Kidney tubule cell (primary cell): ENCODE results near the gene SUN3.

ENCODE experiments used
- DNase-seq: peaks from one replicate; pipeline ENCODE4 v3.0.0-alpha.2; 2018; ENCODE audit warnings: low spot score

SUN3 gene

DNA sequence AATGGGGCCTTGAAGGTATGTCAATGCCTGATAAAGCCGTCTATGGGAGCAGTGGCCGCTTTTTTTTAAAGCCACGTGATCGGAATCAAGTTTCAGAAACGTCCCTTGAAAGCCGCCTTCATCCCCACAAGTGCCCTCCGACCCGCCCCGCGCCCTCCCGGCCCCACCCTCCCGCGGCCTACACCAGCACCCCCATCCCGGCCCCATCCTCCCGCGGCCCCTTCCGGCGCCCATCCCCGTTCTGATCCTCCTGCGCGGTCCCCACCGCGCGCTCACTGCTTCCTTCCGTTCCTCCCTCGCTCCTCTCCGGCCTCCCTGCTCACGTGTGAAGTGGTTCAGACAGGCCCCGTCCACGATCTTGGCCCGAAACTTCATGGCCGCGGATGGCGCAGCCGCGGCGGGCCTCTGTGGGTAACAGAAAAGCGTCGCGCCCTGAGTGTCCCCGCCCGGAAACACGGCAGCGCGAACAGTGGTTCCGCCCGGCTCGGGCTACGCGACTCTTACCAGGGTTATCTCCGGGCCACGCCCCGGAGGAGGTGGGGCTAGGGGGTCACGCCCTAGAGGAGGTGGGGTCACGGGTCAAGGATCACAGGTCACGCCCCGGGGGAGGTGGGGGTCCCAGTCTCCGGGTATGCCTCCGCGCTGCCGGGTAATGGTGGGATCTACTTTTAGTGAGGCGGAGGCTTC lies 49.6 kb downstream of the SUN3 start, which contains the start of gene HUS1:
HUS1 (minus strand) TSS at position 471 of the 687 bp plus-strand sequence; CDS start at position 375, 96 bp downstream.
- DNase-seq, result peak; percentile 89

GRCh38 chr7:47978790-47979144 lies 50.1 kb downstream of the SUN3 start:
- no peak for DNase-seq

- DNase-seq, result no peak
Measured at GRCh38 chr7:47973739-47974138, 55.2 kb downstream of the SUN3 start.

GRCh38 chr7:47970761-47971160 lies 58.1 kb downstream of the SUN3 start:
- DNase-seq, result no peak

DNA sequence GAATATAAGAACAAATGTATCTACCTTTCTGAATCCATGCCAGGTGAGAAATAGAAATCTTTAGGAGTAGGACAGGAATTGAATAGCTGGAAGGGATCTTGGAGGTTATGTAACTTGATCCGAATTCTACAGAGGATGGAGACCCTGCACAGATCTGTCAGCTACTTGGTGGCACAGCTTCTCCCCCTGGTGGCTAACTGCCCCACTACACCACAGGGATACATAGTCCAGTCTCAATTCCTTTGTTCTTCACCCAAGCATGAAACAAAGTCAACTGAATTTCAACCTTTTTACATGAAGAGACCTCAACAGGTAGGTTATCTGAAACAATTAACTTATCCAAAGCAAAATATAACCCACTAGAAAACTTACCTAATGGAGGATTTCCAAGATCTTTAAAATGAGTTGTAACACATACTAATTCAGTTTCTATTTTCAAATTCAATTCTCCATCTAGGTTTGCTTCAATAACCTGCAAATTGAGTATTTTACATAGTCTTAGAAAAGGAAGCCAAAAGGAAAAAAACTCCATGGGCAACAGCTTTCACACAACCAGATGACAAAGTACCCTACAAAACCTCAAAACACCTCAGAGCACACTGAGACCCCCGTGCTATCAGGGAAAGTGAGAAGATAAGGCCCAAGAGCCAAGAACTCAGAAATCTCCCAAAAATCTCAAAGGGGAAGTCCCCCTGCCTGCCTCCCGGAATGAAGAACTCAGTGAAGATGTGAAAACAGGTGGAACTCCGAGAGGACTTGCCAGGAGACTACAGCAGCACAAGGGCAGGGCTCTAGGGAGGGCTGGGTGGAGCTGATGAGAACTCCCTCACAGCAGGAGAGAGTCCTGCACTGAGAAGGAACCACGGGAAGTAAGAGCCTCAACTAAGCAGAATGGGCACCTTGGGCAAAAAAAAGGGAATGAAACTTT lies 59.8 kb downstream of the SUN3 start:
- DNase-seq, result peak; percentile 63

- DNase-seq, result no peak
Measured at GRCh38 chr7:47967708-47968107, 61.2 kb downstream of the SUN3 start.

- no peak for DNase-seq
Measured at GRCh38 chr7:47967123-47967522, 61.8 kb downstream of the SUN3 start.

- DNase-seq, result no peak
Measured at GRCh38 chr7:47965456-47965855, 63.5 kb downstream of the SUN3 start.

DNA sequence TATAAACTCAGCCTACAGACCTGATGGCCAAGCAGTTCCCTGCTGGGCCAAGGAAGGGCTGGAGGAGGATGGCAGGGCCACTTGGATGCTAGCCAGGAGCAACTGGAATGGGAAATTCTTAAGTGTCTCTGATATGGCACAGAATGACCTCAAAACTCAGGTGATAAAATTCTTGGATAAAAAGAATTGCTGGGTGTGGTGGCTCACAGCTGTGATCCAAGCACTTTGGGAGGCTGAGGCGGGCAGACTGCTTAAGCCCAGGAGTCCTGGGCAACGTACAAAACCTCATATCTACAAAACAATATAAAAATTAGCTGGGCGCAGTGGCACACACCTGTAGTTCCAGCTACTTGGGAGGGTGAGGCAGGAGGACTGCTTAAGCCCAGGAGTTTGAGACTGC lies 66.6 kb downstream of the SUN3 start:
- DNase-seq, result no peak

DNA sequence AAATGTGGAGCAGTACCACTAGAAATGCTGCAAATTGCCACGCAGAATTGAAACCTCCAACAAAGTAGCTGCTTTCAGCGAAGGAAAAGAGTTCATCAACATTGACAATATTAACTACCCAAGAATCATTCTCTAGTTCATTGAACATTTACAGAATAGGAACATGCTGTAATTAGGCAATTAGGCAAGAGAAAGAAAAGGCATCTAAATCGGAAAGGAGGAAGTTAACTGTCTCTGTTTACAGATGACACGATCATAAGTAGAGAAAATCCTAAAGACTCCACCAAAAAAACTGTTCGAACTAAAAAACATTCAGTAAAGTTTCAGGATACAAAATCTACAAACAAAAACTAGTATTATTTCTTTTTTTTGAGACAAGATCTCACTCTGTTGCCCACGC lies 71.8 kb downstream of the SUN3 start:
- no peak for DNase-seq

DNA sequence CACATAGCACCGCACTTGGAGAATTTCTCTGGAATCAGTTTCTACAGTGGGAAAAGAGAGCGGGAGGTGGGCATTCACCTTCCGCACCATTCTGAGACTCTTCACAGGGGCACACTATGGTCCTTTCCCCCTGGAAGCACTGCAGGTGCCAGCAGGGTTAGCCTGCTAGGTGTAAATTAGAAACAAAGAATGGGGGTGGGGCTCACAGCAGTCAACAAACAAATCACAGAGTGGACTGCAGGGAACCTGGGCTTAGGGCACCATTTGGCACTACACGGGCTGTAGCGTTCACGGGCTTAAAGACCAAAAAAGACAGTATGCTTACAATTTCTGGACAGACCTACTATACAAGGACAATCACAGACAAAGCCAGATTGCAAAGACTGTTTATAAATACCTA lies 72.7 kb downstream of the SUN3 start:
- DNase-seq, result no peak

GRCh38 chr7:47954231-47954911 lies 74.5 kb downstream of the SUN3 start:
- DNase-seq, result peak; percentile 33

DNA sequence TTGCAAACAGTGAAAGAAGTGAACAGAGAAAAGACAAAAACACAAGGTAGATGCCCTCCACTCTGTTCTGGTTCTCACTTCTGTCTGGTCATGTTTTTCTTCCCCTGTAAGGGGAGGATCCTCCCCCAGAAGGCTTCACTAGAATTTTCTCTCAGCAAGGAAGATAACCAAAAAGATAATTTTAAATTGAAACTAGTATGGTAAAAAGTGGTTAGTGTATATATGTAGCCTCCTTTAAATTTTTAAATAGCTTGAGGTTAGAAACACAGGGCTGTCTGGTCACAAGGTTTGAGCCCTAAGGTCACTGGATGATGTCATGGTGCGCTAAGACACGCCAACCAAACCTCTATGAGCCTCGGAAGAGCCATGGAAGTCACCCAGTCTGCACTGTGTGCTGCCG lies 75.1 kb downstream of the SUN3 start:
- DNase-seq, result no peak

GRCh38 chr7:47952224-47952623 lies 76.7 kb downstream of the SUN3 start:
- no peak for DNase-seq

GRCh38 chr7:47951374-47951773 lies 77.5 kb downstream of the SUN3 start:
- DNase-seq, result no peak

GRCh38 chr7:47950714-47951113 lies 78.2 kb downstream of the SUN3 start:
- no peak for DNase-seq

DNA sequence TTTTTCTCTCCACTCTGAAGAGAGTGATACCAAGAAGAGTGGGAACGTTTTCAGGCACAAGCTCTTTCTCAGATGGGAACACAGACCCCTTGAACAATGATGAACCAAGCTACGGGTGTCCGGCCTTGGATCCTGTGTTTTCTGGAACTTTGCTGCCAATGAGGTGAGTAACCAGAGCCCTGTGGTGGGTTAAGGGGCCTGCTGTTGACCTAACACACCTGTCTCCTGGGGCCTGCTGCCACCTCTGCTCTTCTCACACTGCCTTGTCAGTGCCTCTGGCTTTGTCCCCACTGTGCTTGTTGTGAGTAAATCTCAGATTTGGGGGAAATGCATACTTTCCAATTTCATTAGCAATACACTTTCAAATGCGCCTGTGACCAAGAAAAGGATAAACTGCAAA lies 79.2 kb downstream of the SUN3 start:
- DNase-seq, result no peak

DNA sequence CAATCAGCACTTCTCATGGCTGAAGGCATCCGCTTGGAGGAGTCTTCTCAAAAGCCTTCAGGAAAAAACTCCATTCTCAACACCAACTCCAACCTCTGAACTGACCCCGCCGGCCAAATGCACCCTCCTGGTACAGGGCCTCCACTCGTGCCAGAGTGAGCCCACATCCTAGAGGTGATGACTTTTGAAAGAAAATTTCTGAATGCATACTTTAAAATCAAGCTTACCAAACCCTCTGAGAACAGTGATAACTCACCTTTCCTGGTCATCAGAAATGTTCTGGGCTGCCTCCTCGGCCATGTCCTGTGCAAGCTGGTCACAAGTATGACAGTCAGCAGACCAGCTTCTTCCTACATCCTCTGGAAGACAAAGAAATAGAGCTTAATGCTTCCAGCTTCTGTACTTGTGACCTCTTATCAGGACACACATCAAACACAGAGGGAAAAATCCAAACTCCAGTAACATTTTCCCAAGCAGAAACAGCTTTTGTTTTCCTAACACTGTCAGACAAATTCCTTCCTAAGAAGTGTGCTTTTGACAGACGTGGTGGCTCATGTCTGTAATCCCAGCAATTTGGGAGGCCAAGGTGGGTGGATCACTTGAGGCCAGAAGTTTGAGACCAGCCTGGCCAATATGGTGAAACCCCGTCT lies 80.6 kb downstream of the SUN3 start, which contains the start of gene PKD1L1:
PKD1L1 (minus strand) TSS at position 326 of the 650 bp plus-strand sequence; CDS start at position 300, 26 bp downstream.
- no peak for DNase-seq

- no peak for DNase-seq
Measured at GRCh38 chr7:47947355-47947749, 81.6 kb downstream of the SUN3 start.

DNA sequence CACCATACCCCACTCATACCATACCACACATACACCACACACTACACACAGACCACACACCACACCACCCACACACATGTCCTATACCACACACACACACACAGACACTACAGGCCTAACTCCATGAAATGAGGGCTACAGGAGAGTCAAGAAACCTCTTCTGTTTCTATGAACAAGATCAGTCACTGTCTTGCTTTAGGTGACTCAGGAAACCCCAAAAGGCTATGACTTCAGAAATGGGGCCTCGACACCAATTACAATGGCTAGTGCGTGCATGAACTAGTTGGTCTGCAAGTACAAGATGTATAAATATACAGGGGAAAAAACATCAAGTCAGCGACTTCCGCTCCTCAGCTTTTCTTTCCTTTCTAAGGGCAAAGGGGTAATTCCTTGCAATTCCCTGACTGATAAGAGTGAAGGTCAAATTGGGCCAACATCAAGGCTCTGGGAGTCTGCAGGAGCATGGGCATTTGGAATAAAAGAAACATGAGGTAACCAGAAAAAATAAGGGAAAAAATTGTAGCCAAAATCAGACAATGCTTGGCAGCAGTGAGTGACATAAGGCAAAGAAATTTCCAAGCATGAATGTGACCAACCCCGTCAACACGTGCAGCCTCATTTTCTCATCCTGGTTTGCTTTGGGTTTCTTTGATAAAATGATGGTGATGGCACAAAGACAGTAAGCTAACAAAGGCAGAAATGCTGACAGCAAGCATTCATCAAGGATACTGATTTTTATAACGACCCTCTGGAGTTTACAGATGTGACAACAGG lies 82.1 kb downstream of the SUN3 start:
- no peak for DNase-seq

GRCh38 chr7:47945261-47946015 lies 83.5 kb downstream of the SUN3 start:
- DNase-seq, result peak; percentile 60
